Neural crest cell (in vitro differentiated cells): Measurements from ENCODE around the gene ITGA2B. TPM values are rescaled to one million over a fixed set of nuclear protein-coding genes. Genes with fewer than 3 reads are reported as not detected.
A peak's percentile ranks its signal among the peaks of the same experiment; 100 is the strongest.

Experiments used
- DNase-seq: peaks from one replicate; pipeline ENCODE4 v3.0.0; 2021; ENCODE audit warnings: low read depth, mixed read lengths, low spot score
- H3K27ac Mint-ChIP-seq: one replicate; pipeline ENCODE4 v1.8.0; 2021; ENCODE audit warnings: mild to moderate bottlenecking, mixed read lengths; ENCODE audit not compliant: unreplicated experiment
- H3K27me3 Mint-ChIP-seq: 2 replicates; pipeline ENCODE4 v1.8.0; 2021; ENCODE audit warnings: low read depth, mild to moderate bottlenecking, mixed read lengths
- H3K36me3 Mint-ChIP-seq: 2 replicates; pipeline ENCODE4 v1.8.0; 2021; ENCODE audit warnings: low read depth, mild to moderate bottlenecking, mixed read lengths
- H3K4me1 Mint-ChIP-seq: 2 replicates; pipeline ENCODE4 v1.8.0; 2021; ENCODE audit warnings: mixed read lengths
- H3K4me3 Mint-ChIP-seq: one replicate; pipeline ENCODE4 v1.8.0; 2021; ENCODE audit warnings: mild to moderate bottlenecking, mixed read lengths
- H3K9me3 Mint-ChIP-seq: 2 replicates; pipeline ENCODE4 v1.8.0; 2021; ENCODE audit warnings: mixed read lengths
- CTCF ChIP-seq: fragments of 200-600 bp; sonication (generic); conservative IDR thresholded peaks from 2 replicates; pipeline ENCODE4 v1.5.0; 2021; ENCODE audit warnings: antibody characterized with exemption, mild to moderate bottlenecking
- total RNA-seq: library from RNA; stranded (reverse); gene quantifications from 2 replicates; pipeline ENCODE4 v1.2.1, GENCODE V29; 2021

The ITGA2B gene
- total RNA-seq, 1 donor from 2014 or later = 7.3 TPM

GRCh38 chr17:44424828-44425461 lies 35.5 kb upstream of the ITGA2B start:
- H3K27ac Mint-ChIP-seq = no peak overlapping the region
- no peak for TF ChIP-seq CTCF
- no peaks in the 10 kb centered on the region for H3K9me3 Mint-ChIP-seq
- H3K36me3 Mint-ChIP-seq = no peaks in the 10 kb centered on the region
- H3K4me1 Mint-ChIP-seq = peaks cover 6% of the 10 kb centered on the region
- DNase-seq = no peak
- H3K27me3 Mint-ChIP-seq = no peaks in the 10 kb centered on the region
- H3K4me3 Mint-ChIP-seq = no peak overlapping the region

- Mint-ChIP-seq H3K4me3 (no peak overlapping the region), H3K36me3 (peaks cover 12% of the 10 kb centered on the region), H3K9me3 (no peaks in the 10 kb centered on the region), H3K27me3 (no peaks in the 10 kb centered on the region), H3K27ac (no peak overlapping the region), H3K4me1 (no peaks in the 10 kb centered on the region)
- no peak for TF ChIP-seq CTCF
- no peak for DNase-seq
Observed at GRCh38 chr17:44417553-44417952, 28.1 kb upstream of the ITGA2B start.

- H3K4me3 Mint-ChIP-seq = no peak overlapping the region
- no peak for DNase-seq
- H3K4me1 Mint-ChIP-seq = no peaks in the 10 kb centered on the region
- H3K27ac Mint-ChIP-seq = no peak overlapping the region
- H3K27me3 Mint-ChIP-seq = no peaks in the 10 kb centered on the region
- TF ChIP-seq CTCF = no peak
- peaks cover 12% of the 10 kb centered on the region for H3K36me3 Mint-ChIP-seq
- H3K9me3 Mint-ChIP-seq = no peaks in the 10 kb centered on the region
Observed at GRCh38 chr17:44416558-44417289, 27.3 kb upstream of the ITGA2B start.

- Mint-ChIP-seq H3K4me1 (no peaks in the 10 kb centered on the region), H3K9me3 (no peaks in the 10 kb centered on the region), H3K36me3 (peaks cover 14% of the 10 kb centered on the region), H3K4me3 (no peak overlapping the region), H3K27me3 (no peaks in the 10 kb centered on the region), H3K27ac (peak overlapping the region; percentile 67)
- no peak for TF ChIP-seq CTCF
- DNase-seq = no peak
Observed at GRCh38 chr17:44414394-44415155, 25.1 kb upstream of the ITGA2B start.

GRCh38 chr17:44409309-44410028 lies 20.0 kb upstream of the ITGA2B start:
- no peak overlapping the region for H3K27ac Mint-ChIP-seq
- no peak overlapping the region for H3K4me3 Mint-ChIP-seq
- DNase-seq = no peak
- H3K27me3 Mint-ChIP-seq = no peaks in the 10 kb centered on the region
- H3K9me3 Mint-ChIP-seq = no peaks in the 10 kb centered on the region
- peaks cover 9% of the 10 kb centered on the region for H3K36me3 Mint-ChIP-seq
- no peaks in the 10 kb centered on the region for H3K4me1 Mint-ChIP-seq
- TF ChIP-seq CTCF = peak; percentile 50
